Stimulated activated CD8-positive, alpha-beta memory T cell treated with anti-CD3 and anti-CD28 coated beads, Interleukin-15, amount 100 ng/mL, for 4 hours (primary cell): ENCODE results near the gene GIMD1.
"Not testable (repeated sequence)": the region's sequence is repeated elsewhere in the genome, so short reads cannot be mapped to it uniquely, and the experiment has no call there.

Experiments
- DNase-seq, 2 donors: peaks; one replicate each; pipeline ENCODE4 v3.0.0-alpha.2; 2020; ENCODE audit warnings: low read depth in 2 of 2

The GIMD1 gene

DNA sequence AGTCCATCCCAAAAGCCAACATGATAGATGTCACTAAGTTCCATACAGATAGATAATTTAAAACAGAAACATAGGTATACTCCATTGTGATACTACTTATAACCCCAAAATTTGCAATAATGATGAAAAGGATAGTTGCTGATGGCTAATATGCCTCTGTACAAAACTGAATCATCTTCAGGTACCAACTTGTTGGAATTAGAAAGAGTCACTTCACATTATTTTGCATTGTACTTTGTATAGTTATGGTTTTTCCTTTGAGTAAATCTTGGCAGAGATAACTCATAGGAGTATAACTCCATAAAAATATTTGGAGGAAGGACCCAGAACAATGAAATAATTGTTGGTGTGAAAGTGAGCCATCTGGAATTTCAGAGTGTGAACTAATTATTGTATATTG lies 17.6 kb downstream of the GIMD1 start:
- no peak for DNase-seq

DNA sequence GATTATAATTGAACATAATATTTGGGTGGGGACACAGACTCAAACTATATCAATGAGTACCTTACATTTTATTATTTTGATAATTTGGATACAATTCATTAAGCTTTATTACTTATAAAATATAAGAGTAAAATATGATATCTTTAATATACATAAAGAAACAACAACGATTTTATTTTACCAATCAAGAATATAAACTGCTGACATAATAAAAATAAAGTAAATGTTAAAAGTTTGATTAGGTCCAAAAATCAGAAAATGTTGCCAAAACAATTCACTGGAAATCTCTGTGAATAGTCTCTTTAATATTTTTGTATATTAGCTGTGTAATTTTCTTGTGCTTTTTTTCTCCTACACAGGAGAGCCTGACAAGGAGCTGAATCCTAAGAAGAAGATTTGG lies 21.4 kb downstream of the GIMD1 start:
- DNase-seq = no peak

DNA sequence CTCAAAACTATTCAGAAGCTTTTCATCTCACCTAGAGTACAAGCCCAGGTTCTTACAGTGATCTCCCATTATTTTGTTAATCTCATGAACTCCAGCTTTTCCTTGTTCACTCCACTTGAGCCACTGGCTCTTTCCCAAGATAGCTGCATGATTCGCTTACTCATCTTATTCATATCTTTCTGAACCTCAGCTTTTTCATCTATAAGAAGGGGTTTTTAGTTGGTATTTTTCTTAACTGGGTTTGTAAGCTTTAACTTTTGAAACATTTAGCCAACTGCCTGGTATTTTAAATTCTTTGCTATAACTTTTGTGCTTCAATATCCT lies 24.0 kb downstream of the GIMD1 start:
- no peak for DNase-seq

DNA sequence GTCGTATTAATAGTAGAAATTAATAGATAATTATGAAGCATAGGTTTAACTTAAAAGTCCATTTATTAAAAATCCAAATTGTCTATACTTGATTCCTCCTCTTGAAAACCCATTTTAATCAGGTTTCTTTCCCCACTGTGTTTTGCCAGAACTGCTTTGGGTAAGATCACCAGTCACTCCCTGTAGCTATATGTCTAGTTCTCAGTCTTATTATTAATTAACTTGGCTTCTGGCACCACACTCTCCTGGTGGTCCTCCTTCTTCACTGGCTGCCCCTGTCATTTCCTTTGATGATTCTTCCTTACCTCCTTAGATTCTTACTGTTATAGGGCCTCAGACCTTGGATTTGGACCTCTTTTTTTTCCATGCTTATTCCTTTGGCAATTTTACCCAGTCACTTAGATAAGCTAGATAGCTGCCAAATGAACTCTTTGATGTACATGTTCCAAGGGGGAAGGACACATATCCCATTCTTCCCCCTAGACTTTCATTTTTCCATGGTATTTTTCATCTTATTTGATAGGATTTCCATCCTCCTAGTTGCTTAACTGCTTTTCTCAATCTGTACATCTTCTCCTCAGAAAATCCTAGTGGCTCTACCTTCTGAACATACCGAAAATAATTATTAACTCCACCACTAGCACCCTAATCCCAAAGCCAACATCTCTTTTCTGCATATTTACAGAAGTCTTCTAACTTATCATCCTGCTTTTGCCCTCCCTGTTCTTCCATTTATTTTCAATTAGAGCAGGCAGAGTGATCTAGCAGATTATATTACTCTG lies 24.5 kb downstream of the GIMD1 start:
- no peak for DNase-seq

DNA sequence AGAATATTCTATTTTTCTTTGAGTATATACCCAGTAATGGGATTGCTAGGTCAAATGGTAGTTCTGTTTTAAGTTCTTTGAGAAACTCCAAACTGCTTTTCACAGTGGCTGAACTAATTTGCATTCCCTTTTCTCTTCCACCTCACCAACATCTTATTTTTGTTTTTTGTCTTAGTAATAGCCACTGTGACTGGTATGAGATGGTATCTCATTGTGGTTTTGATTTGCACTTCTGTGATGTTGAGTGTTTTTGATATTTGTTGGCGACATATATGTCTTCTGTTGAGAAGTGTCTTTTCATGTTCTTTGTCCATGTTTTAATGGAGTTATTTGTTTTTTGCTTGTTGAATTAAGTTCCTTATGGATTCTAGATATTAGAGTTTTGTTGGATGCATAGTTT lies 27.8 kb downstream of the GIMD1 start:
- no peak for DNase-seq

DNA sequence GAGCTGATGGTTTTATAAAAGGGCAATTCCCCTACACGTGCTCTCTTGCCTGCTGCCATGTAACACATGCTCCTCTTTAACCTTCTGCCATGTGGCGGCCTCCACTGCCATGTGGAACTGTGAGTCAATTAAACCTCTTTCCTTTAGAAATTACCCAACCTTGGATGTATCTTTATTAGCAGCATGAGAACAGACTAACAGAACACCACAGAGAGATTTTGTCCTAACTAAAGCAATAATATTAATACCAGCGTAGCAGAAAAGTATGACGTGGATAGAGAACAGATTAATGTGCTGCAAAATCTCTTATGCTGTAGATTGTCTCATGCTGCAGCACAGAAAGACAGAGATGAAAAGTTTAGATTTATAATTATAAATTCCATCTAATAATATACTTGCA lies 29.1 kb downstream of the GIMD1 start:
- no peak for DNase-seq

DNA sequence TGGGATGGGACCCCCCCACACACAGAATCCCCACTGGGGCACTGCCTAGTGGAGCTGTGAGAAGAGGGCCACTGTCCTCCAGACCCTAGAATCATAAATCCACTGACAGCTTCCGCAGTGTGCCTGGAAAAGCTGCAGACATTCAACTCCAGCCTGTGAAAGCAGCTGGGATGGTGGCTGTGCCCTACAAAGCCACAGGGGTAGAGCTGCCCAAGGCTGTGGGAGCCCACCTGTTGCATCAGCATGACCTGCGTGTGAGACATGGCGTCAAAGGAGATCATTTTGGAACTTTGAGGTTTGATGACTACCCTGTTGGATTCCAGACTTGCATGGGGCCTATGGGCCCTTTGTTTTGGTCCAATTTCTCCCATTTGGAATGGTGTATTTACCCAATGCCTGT lies 29.9 kb downstream of the GIMD1 start:
- no peak for DNase-seq

DNA sequence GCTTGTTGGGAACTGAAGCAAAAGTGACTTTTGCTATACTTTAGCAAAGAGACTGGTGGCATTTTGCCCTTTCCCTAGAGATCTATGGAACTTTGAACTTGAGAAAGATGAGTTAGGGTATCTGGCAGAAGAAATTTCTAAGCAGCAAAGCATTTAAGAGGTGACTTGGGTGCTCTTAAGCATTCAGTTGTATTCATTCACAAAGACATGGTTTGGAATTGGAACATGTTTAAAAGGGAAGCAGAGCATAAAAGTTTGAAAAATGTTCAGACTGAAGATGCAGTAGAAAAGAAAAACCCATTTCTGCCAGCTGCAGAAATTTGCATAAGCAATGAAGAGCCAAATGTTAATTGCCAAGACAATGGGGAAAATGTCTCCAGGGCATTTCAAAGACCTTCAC lies 30.7 kb downstream of the GIMD1 start:
- DNase-seq = no peak

DNA sequence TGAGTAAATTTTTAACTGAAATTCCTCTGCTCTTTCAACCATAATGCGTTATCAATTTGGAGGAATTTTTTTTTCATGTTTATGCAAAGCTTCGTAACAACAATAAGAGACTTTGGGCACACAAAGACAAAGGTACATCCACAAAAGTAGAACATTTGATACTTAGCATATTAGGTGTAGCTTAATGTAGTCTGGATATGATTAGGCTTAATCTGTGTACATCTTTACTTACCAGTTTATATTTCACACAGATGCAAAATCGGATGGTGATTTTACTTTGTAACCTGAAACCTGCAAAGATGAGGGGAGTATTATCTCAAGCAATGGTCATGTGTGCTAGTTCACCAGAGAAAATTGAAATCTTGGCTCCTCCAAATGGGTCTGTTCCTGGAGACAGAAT lies 32.0 kb downstream of the GIMD1 start:
- DNase-seq = no peak

DNA sequence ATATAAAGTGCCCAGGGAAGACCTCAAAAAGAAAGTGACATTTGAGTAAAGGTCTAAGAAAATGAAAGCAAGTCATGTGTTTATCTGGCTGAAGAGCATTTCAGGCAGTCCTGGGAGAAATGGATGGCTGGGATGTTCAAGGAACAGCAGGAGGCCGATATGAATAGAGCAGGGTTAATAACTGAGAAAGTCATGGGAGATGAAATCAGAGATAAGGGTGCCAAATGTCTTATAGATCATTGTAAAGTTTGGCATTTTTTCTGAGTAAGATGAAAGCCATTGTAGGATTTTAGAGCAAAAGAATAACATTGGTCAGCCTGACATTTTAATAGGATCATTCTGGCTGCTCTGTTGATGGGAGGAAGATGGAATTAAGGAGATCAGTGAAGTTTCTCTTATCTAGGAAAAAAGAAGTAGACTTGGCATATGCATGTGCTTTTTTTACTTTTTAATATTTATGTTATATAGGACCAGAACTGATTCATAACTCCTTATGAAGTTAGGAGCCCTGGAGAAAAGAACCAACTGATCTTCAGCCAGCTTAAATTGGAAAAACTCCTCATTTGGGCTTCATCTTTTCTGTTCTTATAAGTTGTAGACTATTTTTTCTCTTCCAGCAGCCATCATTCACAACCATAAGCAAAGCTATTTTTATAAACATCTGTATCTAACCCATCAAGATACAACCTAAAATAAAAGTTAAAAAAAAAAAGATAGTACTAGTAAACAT lies 33.7 kb downstream of the GIMD1 start:
- no peak for DNase-seq

DNA sequence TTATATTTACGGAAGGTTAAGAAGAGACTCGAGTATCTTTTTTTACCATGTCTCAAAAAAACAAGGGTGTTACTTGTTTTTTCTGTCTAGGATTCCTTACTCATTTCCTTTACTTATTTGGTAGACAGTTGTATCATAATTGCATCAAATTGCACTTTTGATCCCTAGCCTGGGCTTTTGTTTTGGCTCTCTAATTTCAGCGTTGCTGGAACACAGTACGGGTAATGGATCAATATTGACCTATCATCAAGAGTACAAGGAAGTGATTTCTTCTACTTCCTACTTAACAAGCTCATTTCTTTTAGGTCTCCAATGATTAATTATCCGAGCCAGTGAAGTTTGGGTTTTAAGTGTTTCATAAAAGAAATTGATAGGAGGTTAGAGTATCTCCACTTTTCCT lies 35.4 kb downstream of the GIMD1 start:
- no peak for DNase-seq

DNA sequence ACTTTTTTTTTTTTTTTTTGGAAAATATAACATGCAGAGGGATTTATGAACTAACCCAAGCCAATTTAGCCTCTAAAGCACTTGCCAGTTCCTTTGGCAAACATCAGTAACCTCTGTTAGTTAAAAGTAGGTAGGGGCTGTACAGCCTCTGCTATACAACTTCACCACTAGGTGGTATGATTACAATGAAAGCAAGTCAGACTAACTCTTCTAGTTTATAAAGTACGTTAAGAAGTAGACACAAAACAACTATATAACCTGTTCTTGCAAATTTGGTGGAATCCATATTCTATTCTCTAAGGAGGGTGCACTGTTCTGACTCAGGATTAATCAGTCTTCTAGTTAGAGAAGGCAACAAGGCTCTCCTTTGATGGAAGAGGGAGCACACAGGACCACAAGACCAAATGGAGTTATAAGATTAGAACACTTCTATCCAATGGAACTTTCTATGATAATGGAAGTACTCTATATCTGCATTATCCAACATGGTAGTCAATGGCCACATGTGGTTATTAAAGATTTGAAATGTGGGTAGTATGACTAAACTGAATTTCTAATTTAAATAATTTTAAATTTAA lies 39.4 kb downstream of the GIMD1 start:
- DNase-seq = no peak

DNA sequence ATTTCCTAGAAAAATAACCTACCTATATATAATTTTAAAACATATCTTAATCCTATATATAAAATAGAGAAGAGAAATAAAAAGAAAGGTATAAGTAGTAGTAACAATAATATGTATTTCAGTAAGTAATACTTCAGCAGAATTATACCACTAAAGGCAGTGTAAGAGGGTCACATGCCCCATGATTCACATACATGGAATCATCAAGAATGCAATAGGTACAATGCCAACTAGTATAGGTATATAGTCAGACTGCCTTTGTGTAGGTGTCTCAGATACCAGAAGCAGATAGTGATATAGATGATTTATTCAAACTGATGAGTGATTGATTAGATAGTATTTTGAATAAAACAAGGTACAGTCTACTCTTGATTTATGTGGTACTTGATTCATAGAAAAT lies 42.8 kb downstream of the GIMD1 start:
- no peak for DNase-seq

DNA sequence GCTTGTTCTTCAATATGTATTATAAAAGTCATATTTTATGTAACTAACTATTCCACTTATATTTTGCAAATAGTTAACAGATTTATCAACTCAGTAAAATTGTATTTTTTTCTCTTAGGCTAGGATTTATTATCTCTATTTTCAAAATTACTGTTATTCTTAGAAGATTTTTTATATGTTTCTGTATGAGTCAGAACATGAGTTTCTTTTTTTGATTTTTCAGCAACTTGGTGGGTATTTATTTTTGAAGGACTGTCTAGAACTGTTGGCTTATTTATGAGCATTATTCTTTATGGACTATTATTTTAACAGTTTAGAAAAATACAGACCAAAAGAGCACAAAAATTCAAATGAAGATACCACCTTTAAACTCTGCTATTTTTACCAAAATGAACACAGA lies 45.5 kb downstream of the GIMD1 start:
- no peak for DNase-seq

DNA sequence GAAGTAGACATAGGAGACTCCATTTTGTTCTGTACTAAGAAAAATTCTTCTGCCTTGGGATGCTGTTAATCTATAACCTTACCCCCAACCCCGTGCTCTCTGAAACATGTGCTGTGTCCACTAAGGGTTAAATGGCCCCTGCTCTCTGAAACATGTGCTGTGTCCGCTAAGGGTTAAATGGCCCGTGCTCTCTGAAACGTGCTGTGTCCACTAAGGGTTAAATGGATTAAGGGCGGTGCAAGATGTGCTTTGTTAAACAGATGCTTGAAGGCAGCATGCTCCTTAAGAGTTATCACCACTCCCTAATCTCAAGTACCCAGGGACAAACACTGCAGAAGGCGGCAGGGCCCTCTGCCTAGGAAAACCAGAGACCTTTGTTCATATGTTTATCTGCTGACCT lies 46.8 kb downstream of the GIMD1 start:
- not testable (repeated sequence) for DNase-seq

DNA sequence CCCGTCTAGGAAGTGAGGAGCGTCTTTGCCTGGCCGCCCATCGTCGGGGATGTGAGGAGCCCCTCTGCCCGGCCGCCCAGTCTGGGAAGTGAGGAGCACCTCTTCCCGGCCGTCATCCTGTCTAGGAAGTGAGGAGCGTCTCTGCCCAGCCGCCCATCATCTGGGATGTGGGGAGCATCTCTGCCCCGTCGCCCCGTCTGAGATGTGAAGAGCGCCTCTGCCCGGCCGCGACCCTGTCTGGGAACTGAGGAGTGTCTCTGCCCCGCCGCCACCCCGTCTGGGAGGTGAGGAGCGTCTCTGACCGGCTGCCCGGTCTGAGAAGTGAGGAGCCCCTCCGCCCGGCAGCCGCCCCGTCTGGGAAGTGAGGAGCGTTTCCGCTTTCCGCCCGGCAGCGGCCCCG lies 47.4 kb downstream of the GIMD1 start:
- DNase-seq = not testable (repeated sequence)

DNA sequence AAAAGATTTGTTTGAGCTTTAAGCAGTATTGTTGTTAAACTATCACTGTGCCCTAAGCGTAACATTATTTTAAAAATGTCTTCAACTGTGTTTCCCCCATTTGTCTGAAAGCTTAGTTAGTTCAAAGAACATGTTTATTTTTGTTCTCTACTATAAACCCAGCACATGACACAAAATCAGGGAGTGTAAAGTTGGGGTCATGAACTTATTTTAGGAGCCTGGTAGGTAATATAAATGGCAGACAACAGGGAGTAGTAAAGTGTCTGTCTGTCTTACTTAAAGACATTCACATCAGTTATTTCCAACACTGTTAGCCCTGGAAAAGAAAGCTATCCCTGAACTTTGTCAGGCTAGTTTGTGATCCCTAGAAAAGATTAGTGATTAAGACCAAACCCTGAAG lies 48.3 kb downstream of the GIMD1 start:
- no peak for DNase-seq

DNA sequence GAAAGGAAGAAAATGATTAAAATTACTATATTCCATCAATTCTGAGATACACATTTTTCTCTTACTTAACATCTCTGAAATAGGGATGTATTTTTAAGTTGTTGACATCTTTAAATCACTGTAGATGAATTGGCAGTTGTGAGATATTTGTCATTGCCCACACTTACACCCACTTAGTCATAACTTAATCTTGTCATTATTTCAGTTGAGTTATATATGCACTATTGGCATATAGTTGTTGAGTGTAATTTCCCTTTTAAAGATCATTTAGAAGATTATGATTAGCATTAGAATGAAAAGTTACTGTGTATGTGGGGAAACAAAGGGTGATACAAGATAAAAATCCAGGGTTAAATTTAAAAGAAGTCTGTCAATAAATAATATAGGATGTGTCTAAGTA lies 50.1 kb downstream of the GIMD1 start:
- no peak for DNase-seq

DNA sequence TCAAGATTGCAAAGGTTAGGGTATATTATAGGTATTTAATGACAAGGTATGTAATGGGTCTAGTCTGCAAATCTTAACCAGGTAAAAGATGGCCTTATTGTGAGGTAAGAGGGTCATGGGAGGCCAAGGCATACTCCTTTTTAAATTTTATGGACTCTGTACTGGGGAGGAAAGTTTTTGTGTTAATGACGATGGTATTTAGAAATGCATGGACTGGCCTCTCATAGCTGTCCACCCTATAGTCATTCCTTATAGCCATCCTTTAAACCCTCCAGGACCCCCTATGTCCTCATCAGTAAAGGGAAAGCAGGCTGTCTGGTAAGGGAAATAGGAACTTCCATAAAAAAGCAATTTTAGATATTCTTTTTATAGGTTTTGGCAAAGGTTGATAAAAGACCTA lies 50.8 kb downstream of the GIMD1 start:
- DNase-seq = no peak

DNA sequence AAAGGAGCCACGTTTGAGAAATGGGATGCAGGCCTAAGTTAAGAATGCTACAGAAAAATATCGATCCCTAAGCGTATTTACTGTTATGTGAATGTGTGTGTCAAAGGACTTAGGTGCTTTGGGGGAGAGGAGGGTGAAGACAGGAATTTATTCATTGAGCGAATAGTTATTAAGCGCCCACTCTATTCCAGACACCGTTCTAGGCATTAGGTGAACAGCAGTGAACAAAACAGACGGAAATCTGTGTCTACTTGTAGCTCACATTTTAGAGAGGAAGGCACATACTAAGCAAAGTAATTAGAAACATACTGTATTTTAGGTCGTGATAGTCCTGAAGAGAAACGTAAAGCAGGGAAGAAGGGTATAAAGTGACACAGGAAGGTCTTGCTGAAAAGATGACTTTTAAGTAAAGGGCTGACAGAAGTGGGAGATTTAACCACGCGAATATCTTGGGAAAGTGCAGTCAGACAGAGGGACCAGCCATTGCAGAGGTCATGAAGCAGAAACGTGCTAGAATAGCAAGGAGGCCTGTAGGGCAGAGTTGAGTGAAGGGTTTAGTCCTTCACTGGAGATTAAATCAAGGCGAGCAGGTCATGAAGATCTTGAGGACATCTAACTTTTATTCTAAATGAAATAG lies 51.7 kb downstream of the GIMD1 start:
- DNase-seq = no peak

DNA sequence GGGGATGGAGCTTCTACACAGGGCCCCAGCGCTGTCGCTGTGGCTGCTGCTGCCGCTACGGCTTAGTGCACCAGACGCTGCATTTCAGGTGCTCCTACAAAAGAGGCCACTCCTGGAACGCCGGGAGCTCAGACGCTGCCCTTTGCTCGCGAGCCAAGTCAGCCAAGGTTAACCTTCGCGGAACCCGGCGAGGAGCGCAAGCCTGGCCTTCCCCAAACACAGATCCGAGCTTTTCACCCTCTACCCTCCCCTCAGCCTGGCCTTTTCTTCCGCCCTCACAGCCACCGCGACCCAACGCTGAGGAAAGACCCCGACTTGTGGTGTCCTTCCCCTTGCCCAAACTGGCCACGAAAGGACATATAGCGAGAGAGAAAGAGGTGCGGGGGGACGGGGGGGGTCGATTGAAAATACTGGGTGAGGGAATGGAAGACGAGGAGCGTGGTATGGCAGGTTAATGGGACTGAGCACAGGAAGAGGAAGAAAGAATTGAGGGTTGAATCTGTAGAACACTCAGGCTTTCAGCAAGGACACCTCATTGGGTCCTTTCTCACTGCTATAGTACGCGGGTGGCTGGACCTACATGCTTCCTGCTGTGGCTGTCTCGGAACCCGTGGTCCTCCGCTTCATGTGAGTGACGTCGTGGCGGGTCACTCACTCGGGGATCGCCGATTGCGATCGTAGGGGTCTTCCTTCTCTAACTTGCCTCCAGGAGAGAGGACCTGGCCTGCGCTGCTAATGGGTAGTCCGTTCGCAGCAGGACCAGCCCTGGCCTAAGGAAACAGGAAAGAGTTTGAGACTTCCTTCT lies 52.4 kb downstream of the GIMD1 start, which contains the start of the genes AIMP1 and TBCK:
AIMP1 (plus strand) TSS at position 583 of the 805 bp plus-strand sequence. CDS start 8,460 bp downstream, outside the sequence.
TBCK (minus strand) TSS at position 242 of the 805 bp plus-strand sequence. CDS start 7,249 bp downstream, outside the sequence.
- DNase-seq = peak; percentile 72 to 79
